Measurements from ENCODE around the gene IL27RA. TPM values are rescaled to one million over a fixed set of nuclear protein-coding genes. Genes with fewer than 3 reads are reported as not detected.

The IL27RA gene
- total and polyA plus RNA-seq, 2 donors (not counting 3 experiments of a cell fraction or from before 2014, with no cell fraction given), result 1.6 to 4.5 TPM

DNA sequence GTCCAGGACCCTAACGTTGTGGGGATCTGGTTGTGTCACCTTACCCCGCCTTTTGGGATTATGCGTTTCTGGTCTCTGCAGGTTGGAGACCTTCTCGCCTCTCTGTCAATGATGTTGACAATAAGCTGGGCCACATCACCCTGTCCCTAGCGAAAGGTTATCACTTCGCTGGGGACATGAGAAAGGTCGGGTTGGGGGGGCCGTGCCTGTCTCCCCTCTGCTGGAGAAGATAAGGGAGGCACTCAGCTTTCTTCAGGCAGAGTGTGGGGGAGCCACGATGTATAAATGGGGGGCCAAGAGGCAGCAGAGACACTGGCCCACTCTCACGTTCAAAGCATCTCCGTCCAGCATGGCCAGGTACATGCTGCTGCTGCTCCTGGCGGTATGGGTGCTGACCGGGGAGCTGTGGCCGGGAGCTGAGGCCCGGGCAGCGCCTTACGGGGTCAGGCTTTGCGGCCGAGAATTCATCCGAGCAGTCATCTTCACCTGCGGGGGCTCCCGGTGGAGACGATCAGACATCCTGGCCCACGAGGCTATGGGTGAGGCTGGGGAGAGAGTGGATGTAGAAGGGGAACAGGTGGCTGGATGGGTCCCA lies 3.6 kb upstream of the IL27RA start, which contains the start of gene RLN3:
Gene RLN3 (plus strand): TSS at position 293 of the 595 bp plus-strand sequence. CDS start 57 bp downstream, at position 350.
- Histone ChIP-seq H3K27me3 (ENCODE audit: control insufficient read depth in 2 of 2, insufficient read depth in 2 of 2, low read length in 2 of 2) (peaks cover 0 to 7% of the 10 kb centered on the region in 2 experiments), H3K9ac (replicated peaks; ENCODE audit: extremely low read depth, insufficient read depth, low read length) (no peak within 1 kb of the TSS), H3K27ac (ENCODE audit: insufficient read depth, low read depth, low read length) (no peak within 1 kb of the TSS), H3K4me2 (ENCODE audit: insufficient read depth, low read length) (no peak within 1 kb of the TSS), H3K9me3 (replicated peaks; ENCODE audit: control insufficient read depth, insufficient read depth, low read length) (no peaks in the 10 kb centered on the region), H3K4me1 (ENCODE audit: control insufficient read depth, extremely low read depth, insufficient read depth, low read length) (peaks cover 11% of the 10 kb centered on the region), H2AFZ (ENCODE audit: low read depth, low read length) (no peak within 1 kb of the TSS), H3K36me3 (ENCODE audit: control insufficient read depth in 2 of 2, extremely low read depth in 1 of 2, insufficient read depth in 2 of 2, low read length in 2 of 2) (no peaks in the 10 kb centered on the region), H4K20me1 (replicated peaks; ENCODE audit: control insufficient read depth, extremely low read depth, insufficient read depth, low read length) (no peaks in the 10 kb centered on the region), H3K9me1 (replicated peaks; ENCODE audit: control insufficient read depth, extremely low read depth, insufficient read depth, low read length) (no peaks in the 10 kb centered on the region), H3K79me2 (ENCODE audit: control insufficient read depth, insufficient read depth, low read length) (no peaks in the 10 kb centered on the region), H3K4me3 (replicated peaks in 1 of 3; ENCODE audit: insufficient read depth in 1 of 3, low read depth in 1 of 3, low read length in 3 of 3) (no peak within 1 kb of the TSS)
- CTCF ChIA-PET, result interaction anchor here (1.1 to 1.2 kb wide), 2 partner anchors 15 to 44 kb away, joined by 3 read pairs; partner anchors contain the start of gene MISP3
- POLR2A ChIA-PET, result no interaction called here
- FAIRE-seq (no peak), DNase-seq (ENCODE audit: low read depth, low spot score) (no peak)
- no TSS peak for BruUV-seq (replicated peaks)
- TF ChIP-seq MYC (IDR thresholded peaks at IDR 0.05; ENCODE audit: low read depth, low read length) (no peak), EZH2 (IDR thresholded peaks at IDR 0.05; ENCODE audit: borderline replicate concordance, low read depth, low read length, severe bottlenecking) (no peak), POLR2AphosphoS5 (IDR thresholded peaks at IDR 0.05; ENCODE audit: insufficient read depth, low read depth, low read length) (no peak), GATA2 (IDR thresholded peaks at IDR 0.05; ENCODE audit: insufficient read depth, insufficient read length, low read depth, low read length) (no peak)
- TF ChIP-seq, protein P1, sequence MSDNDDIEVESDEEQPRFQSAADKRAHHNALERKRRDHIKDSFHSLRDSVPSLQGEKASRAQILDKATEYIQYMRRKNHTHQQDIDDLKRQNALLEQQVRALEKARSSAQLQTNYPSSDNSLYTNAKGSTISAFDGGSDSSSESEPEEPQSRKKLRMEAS (IDR thresholded peaks at IDR 0.05; ENCODE audit: insufficient read depth, insufficient read length), result no peak
- TF ChIP-seq, protein P2, sequence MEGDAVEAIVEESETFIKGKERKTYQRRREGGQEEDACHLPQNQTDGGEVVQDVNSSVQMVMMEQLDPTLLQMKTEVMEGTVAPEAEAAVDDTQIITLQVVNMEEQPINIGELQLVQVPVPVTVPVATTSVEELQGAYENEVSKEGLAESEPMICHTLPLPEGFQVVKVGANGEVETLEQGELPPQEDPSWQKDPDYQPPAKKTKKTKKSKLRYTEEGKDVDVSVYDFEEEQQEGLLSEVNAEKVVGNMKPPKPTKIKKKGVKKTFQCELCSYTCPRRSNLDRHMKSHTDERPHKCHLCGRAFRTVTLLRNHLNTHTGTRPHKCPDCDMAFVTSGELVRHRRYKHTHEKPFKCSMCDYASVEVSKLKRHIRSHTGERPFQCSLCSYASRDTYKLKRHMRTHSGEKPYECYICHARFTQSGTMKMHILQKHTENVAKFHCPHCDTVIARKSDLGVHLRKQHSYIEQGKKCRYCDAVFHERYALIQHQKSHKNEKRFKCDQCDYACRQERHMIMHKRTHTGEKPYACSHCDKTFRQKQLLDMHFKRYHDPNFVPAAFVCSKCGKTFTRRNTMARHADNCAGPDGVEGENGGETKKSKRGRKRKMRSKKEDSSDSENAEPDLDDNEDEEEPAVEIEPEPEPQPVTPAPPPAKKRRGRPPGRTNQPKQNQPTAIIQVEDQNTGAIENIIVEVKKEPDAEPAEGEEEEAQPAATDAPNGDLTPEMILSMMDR (IDR thresholded peaks at IDR 0.05; ENCODE audit: extremely low read depth in 1 of 2, insufficient read depth in 1 of 2, low read depth in 1 of 2, low read length in 2 of 2), result no peak
- dilution Hi-C loops (cut with MboI; ENCODE audit: extremely low pct_ligation_motif_present, low sequenced_read_pairs), result no loop called here
- intact Hi-C loops (cut with micrococcal nuclease), result no loop called here

All from endothelial cell of umbilical vein (primary cell).